GM12878 (cell line): Measurements from ENCODE around the gene CHCHD3. TPM values are rescaled to one million over a fixed set of nuclear protein-coding genes. Genes with fewer than 3 reads are reported as not detected.

Experiments used
- ATAC-seq: fragments of 200-7000 bp; cut with Tn5 transposase; 3 replicates; pipeline ENCODE4 v1.9.1; 2020; ENCODE audit warnings: mild to moderate bottlenecking, moderate library complexity
- BruUV-seq: library from RNA; stranded (reverse); fragments of 400-500 nt; replicated peaks from 2 replicates; lab custom pipeline; 2021; lab: Mats Ljungman, UMichigan
- CTCF ChIA-PET: fragments of 300-600 bp; sonication (Branson Sonifier 250); formaldehyde crosslinking; extraction: SDS; loops from one replicate; lab custom pipeline; 2021; ENCODE audit warnings: inconsistent platforms; lab: Yijun Ruan, JAX
- POLR2A ChIA-PET: fragments of 350-600 bp; formaldehyde crosslinking; extraction: SDS; loops from one replicate; lab custom pipeline; 2021; ENCODE audit warnings: inconsistent platforms; lab: Charles Lee
- RAD21 ChIA-PET: fragments of 300-600 bp; sonication (Branson Sonifier 250); formaldehyde crosslinking; loops from one replicate; lab custom pipeline; 2023; ENCODE audit warnings: antibody characterized with exemption; ENCODE audit not compliant: unreplicated experiment; lab: Charles Lee
- SMC1A ChIA-PET: fragments of 300-600 bp; sonication (Branson Sonifier 250); formaldehyde crosslinking; loops from one replicate; lab custom pipeline; 2023; ENCODE audit not compliant: unreplicated experiment, uncharacterized antibody; lab: Charles Lee
- DNase-seq: peaks from one replicate; pipeline ENCODE4 v3.0.0-alpha.2; 2011; ENCODE audit warnings: low read depth, low spot score
- FAIRE-seq: peaks from 3 replicates; lab custom pipeline; 2011; peaks lifted over from hg19 to GRCh38; lab: Jason Lieb, UNC
- H2AFZ ChIP-seq: 2 replicates; pipeline ENCODE4 v1.6.0; 2011; ENCODE audit warnings: low read depth, low read length, control low read depth; ENCODE audit not compliant: control insufficient read depth
- H3K27ac ChIP-seq: 2 replicates; pipeline ENCODE4 v1.5.1; 2011; ENCODE audit warnings: control low read depth; ENCODE audit not compliant: control insufficient read depth, insufficient read depth
- H3K27me3 ChIP-seq, 2 experiments: replicated peaks in 1 of 2; 2 replicates each; pipeline versions ENCODE4 v1.6.0 to v1.6.1; 2011; ENCODE audit warnings: low read length in 1 of 2; ENCODE audit not compliant: control insufficient read depth in 2 of 2, insufficient read depth in 2 of 2
- H3K36me3 ChIP-seq, 2 experiments: 2 replicates each; pipeline ENCODE4 v1.5.1; 2011; ENCODE audit warnings: low read length in 1 of 2; ENCODE audit not compliant: control insufficient read depth in 2 of 2, insufficient read depth in 2 of 2
- H3K4me1 ChIP-seq: 2 replicates; pipeline ENCODE4 v1.6.1; 2011; ENCODE audit warnings: mild to moderate bottlenecking, low read length, moderate library complexity, mixed read lengths; ENCODE audit not compliant: control insufficient read depth, insufficient read depth
- H3K4me2 ChIP-seq: 2 replicates; pipeline ENCODE4 v1.6.0; 2011; ENCODE audit warnings: control low read depth; ENCODE audit not compliant: control insufficient read depth, insufficient read depth
- H3K4me3 ChIP-seq: fragments of 200-600 bp; sonication (generic); 2 replicates; pipeline ENCODE4 v1.5.1; 2016
- H3K79me2 ChIP-seq: 2 replicates; pipeline ENCODE4 v1.6.0; 2011; ENCODE audit warnings: low read length; ENCODE audit not compliant: control insufficient read depth, insufficient read depth
- H3K9ac ChIP-seq: 2 replicates; pipeline ENCODE4 v1.8.0; 2011; ENCODE audit warnings: low read length, control low read depth, mixed read lengths; ENCODE audit not compliant: control insufficient read depth, insufficient read depth
- H3K9me3 ChIP-seq: replicated peaks from 3 replicates; pipeline ENCODE4 v1.5.1; 2011; ENCODE audit warnings: mild to moderate bottlenecking, low read length; ENCODE audit not compliant: control insufficient read depth, insufficient read depth
- H4K20me1 ChIP-seq: 2 replicates; pipeline ENCODE4 v1.6.0; 2011; ENCODE audit not compliant: control insufficient read depth, insufficient read depth
- BRCA1 ChIP-seq: IDR thresholded peaks from 2 replicates; pipeline ENCODE4 v1.6.1; 2011; ENCODE audit warnings: low read depth, low read length, improper control_type of control experiment
- EZH2 ChIP-seq: IDR thresholded peaks from 2 replicates; pipeline ENCODE4 v1.6.1; 2012; ENCODE audit warnings: low read depth, mild to moderate bottlenecking, control low read depth, inconsistent platforms, low read length, borderline replicate concordance; ENCODE audit not compliant: control insufficient read depth
- FOXM1 ChIP-seq: IDR thresholded peaks from 2 replicates; pipeline ENCODE4 v1.6.1; 2012; ENCODE audit warnings: low read depth, mild to moderate bottlenecking, inconsistent platforms, low read length, moderate library complexity
- NR2C2 ChIP-seq: IDR thresholded peaks from 2 replicates; pipeline ENCODE4 v1.6.1; 2011; ENCODE audit warnings: borderline replicate concordance, low read depth; ENCODE audit not compliant: control insufficient read depth, insufficient read length
- NR2F1 ChIP-seq: fragments of 450-650 bp; conservative IDR thresholded peaks from 2 replicates; pipeline ENCODE4 v1.6.1; 2017; ENCODE audit warnings: mild to moderate bottlenecking
- TBL1XR1 ChIP-seq: IDR thresholded peaks from 2 replicates; pipeline ENCODE4 v1.6.1; 2012; ENCODE audit warnings: low read depth, low read length, improper control_type of control experiment
- TCF7 ChIP-seq: IDR thresholded peaks from 2 replicates; pipeline ENCODE4 v1.6.1; 2014; ENCODE audit warnings: antibody characterized with exemption, borderline replicate concordance
- ZBED1 ChIP-seq: IDR thresholded peaks from 2 replicates; pipeline ENCODE4 v1.6.1; 2016; ENCODE audit warnings: borderline replicate concordance
- ZNF207 ChIP-seq: fragments of 450-650 bp; IDR thresholded peaks from 2 replicates; pipeline ENCODE4 v1.6.1; 2014; ENCODE audit warnings: antibody characterized with exemption, mild to moderate bottlenecking, borderline replicate concordance
- WGBS: methylation state at CpG from one replicate; pipeline ENCODE4 v1.1.6; 2016; ENCODE audit warnings: low lambda C conversion rate; ENCODE audit not compliant: insufficient replicate concordance, insufficient coverage; ENCODE audit errors: missing lambda C conversion rate; 5-methylcytosine and 5-hydroxymethylcytosine counted together
- in situ Hi-C: fragments of 300-500 bp; cut with MboI; formaldehyde crosslinking; loops from 9 replicates; pipeline ENCODE4 v1.14.3; 2018; ENCODE audit warnings: mixed read lengths
- intact Hi-C: fragments of 100-400 bp; cut with micrococcal nuclease; formaldehyde crosslinking; loops from one replicate; pipeline ENCODE4 v1.14.2; 2022; ENCODE audit not compliant: unreplicated experiment
- polyA plus RNA-seq, 11 experiments: library from polyadenylated mRNA; depleted of rRNA in 4 of 11; unstranded in 6 of 11; stranded (reverse) in 5 of 11; fragments of >200 nt; fragmentation: Nextera tagmentation in 4 of 11; fragmentation: Illumina TruSeq in 1 of 11; extraction: Ambion mirVana in 4 of 11; extraction: Trizol in 1 of 11; gene quantifications; 1 replicate in 1 of 11; 2 replicates in 10 of 11; pipeline versions ENCODE4 v1.2.1 to v1.2.3, GENCODE V29; 2011 to 2016; ENCODE audit warnings: inconsistent platforms in 2 of 11, missing spikeins in 2 of 11, low read depth in 1 of 11
- total RNA-seq, 4 experiments: library from RNA; depleted of rRNA in 3 of 4; stranded (reverse); fragments of >200 nt in 3 of 4; fragmentation: Illumina TruSeq in 1 of 4; extraction: Trizol in 1 of 4; gene quantifications; 2 replicates each; pipeline versions ENCODE4 v1.2.1 to v1.2.3, GENCODE V29; 2013 to 2021
- TF ChIP-seq, protein P1 (sequence below): fragments of 450-650 bp; IDR thresholded peaks from 2 replicates; pipeline ENCODE4 v1.6.1; 2017; ENCODE audit warnings: low read depth, mild to moderate bottlenecking, moderate library complexity
- TF ChIP-seq, protein P2 (sequence below): IDR thresholded peaks from 2 replicates; pipeline ENCODE4 v1.6.1; 2011; ENCODE audit warnings: mild to moderate bottlenecking, low read depth, low read length, moderate library complexity; ENCODE audit not compliant: insufficient replicate concordance

The CHCHD3 gene
- total and polyA plus RNA-seq, 10 of the 15 experiments (the other 5 are each of a cell fraction or from before 2014, with no cell fraction given) = 38.3 to 178 (median 96.2) TPM

DNA sequence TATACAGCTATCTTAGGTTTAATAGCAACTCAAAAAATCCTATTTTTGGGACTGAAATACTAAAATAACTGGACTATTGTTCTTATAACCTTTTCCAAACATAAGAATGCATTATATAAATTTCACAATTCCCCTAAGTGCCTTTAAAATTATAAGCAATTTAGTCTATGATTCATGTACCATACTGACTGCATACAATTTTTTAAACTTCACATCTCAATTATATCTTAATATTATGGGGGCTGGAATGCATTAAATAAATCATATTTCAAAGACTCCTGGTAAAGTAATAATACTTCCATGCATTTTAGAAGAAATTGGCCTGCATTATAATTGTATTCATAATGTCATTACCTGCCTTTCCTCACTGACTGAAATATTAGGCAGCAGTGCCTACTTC, 144.6 kb downstream of the CHCHD3 start:
- Histone ChIP-seq H3K9me3 (peaks cover 3% of the 10 kb centered on the region; the same call in 2 of the 3 replicates), H3K4me1 (peaks cover 11% of the 10 kb centered on the region), H3K9ac (no peak overlapping the region), H2AFZ (no peak overlapping the region), H4K20me1 (no peaks in the 10 kb centered on the region), H3K79me2 (no peaks in the 10 kb centered on the region; the same call in 1 of the 2 replicates), H3K4me2 (no peak overlapping the region), H3K4me3 (no peak overlapping the region), H3K36me3 (peaks cover 0 to 4% of the 10 kb centered on the region in 2 experiments; a peak in 2 of 4 replicates), H3K27ac (no peak overlapping the region), H3K27me3 (no peaks in the 10 kb centered on the region)
- in situ Hi-C loops (no loop called here), intact Hi-C loops (no loop called here)
- SMC1A ChIA-PET = interaction anchor here (1.1 kb wide), 1 partner anchor 407 kb away, joined by 3 read pairs; no protein-coding TSS in a partner anchor
- DNase-seq (no peak), ATAC-seq (no peak), FAIRE-seq (no peak)
- no peak for TF ChIP-seq FOXM1
- CTCF ChIA-PET = interaction anchor here (0.9 to 2.0 kb wide), 3 partner anchors 8 to 226 kb away, joined by 3 to 4 read pairs (median 4); no protein-coding TSS in a partner anchor
- POLR2A ChIA-PET = no interaction called here
- RAD21 ChIA-PET = no interaction called here
- no TSS peak for BruUV-seq

DNA sequence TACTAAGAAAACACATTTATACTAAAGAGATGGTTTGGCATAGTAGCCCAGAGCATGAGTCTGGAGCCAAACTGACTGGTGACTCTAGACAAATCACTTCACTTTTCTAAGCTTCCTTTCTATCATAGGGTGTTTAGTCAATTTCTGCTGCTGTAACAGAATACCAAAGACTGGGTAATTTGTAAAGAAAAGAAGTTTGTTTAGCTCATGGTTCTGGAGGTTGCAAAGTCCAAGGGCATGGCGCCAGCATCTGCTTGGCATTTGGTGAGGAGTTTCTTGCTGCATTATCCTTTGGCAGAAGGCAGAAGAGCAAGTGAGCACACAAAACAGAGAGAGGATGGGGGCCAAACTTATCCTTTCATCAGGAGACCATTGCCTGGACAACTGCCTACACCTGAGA, 146.3 kb downstream of the CHCHD3 start:
- ATAC-seq = no peak
- BruUV-seq = no TSS peak
- TF ChIP-seq TBL1XR1 = no peak
- TF ChIP-seq NR2C2 = no peak
- no peak for TF ChIP-seq ZNF207
- no peak for TF ChIP-seq EZH2
- TF ChIP-seq ZBED1 = no peak
- TF ChIP-seq, protein P1, sequence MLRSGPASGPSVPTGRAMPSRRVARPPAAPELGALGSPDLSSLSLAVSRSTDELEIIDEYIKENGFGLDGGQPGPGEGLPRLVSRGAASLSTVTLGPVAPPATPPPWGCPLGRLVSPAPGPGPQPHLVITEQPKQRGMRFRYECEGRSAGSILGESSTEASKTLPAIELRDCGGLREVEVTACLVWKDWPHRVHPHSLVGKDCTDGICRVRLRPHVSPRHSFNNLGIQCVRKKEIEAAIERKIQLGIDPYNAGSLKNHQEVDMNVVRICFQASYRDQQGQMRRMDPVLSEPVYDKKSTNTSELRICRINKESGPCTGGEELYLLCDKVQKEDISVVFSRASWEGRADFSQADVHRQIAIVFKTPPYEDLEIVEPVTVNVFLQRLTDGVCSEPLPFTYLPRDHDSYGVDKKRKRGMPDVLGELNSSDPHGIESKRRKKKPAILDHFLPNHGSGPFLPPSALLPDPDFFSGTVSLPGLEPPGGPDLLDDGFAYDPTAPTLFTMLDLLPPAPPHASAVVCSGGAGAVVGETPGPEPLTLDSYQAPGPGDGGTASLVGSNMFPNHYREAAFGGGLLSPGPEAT = no peak
- TF ChIP-seq, protein P2, sequence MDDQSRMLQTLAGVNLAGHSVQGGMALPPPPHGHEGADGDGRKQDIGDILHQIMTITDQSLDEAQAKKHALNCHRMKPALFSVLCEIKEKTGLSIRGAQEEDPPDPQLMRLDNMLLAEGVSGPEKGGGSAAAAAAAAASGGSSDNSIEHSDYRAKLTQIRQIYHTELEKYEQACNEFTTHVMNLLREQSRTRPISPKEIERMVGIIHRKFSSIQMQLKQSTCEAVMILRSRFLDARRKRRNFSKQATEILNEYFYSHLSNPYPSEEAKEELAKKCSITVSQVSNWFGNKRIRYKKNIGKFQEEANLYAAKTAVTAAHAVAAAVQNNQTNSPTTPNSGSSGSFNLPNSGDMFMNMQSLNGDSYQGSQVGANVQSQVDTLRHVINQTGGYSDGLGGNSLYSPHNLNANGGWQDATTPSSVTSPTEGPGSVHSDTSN = no peak
- TF ChIP-seq BRCA1 = no peak
- no peak for TF ChIP-seq TCF7
- no peak for TF ChIP-seq NR2F1

More for the DNA sequence above, 146.3 kb downstream of the CHCHD3 start:
- Histone ChIP-seq H3K9ac (no peak overlapping the region), H3K36me3 (peaks cover 0 to 4% of the 10 kb centered on the region in 2 experiments; a peak in 2 of 4 replicates), H3K4me3 (no peak overlapping the region), H3K27ac (no peak overlapping the region), H2AFZ (no peak overlapping the region), H3K9me3 (peaks cover 3% of the 10 kb centered on the region; the same call in 2 of the 3 replicates), H3K4me2 (no peak overlapping the region), H4K20me1 (no peaks in the 10 kb centered on the region), H3K79me2 (no peaks in the 10 kb centered on the region; the same call in 1 of the 2 replicates), H3K4me1 (peaks cover 17% of the 10 kb centered on the region), H3K27me3 (no peaks in the 10 kb centered on the region)
- FAIRE-seq (no peak), DNase-seq (no peak)
- 93% methylated on average over 1 of the region's 1 CpG for WGBS
- RAD21 ChIA-PET = no interaction called here
- intact Hi-C loops (no loop called here), in situ Hi-C loops (no loop called here)
- SMC1A ChIA-PET = interaction anchor here (0.8 kb wide), 1 partner anchor 134 kb away, joined by 3 read pairs; no protein-coding TSS in a partner anchor
- CTCF ChIA-PET = no interaction called here
- POLR2A ChIA-PET = no interaction called here
